ENCODE results near the gene ITPR2.
A peak's percentile ranks its signal among the peaks of the same experiment; 100 is the strongest.

The ITPR2 gene

DNA sequence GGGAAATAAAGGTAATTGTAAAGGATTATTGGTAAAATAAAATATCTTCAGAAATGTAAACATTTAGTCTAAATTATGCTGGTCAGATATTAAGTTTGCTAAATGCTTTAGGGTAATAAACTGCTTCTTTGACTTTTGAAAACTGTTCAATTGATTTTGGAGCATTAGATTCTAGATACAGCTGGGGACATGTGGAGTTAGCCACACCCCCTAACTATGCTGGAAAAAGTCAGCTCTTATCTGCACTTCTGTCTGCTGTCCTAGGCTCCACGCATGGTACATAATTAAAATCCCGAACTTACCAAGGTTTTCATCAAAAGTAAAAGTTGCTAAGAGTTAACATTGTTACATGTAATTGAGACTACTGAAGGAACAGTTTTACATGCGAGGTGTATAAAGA, 78.8 kb downstream of the ITPR2 start:
- DNase-seq (ENCODE audit: low spot score): no peak

DNA sequence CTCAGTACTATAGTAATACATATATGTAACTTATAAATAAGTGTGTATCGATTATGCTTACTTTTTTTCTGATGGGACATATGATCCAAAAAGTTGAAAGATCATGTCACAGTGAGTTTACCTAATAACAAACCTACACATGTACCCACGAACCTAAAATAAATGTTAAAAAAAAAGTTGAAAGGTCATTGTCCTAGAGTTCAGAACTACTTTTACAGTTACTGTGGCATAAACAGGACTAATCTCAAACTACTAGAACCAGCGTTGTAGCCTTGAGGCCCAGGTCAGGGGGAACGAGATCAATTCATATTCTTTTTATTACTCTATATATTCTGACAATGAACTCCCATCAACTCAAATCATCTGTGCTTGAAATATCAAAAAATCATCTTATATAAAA, 81.8 kb downstream of the ITPR2 start:
- no peak for DNase-seq (ENCODE audit: low spot score)

DNA sequence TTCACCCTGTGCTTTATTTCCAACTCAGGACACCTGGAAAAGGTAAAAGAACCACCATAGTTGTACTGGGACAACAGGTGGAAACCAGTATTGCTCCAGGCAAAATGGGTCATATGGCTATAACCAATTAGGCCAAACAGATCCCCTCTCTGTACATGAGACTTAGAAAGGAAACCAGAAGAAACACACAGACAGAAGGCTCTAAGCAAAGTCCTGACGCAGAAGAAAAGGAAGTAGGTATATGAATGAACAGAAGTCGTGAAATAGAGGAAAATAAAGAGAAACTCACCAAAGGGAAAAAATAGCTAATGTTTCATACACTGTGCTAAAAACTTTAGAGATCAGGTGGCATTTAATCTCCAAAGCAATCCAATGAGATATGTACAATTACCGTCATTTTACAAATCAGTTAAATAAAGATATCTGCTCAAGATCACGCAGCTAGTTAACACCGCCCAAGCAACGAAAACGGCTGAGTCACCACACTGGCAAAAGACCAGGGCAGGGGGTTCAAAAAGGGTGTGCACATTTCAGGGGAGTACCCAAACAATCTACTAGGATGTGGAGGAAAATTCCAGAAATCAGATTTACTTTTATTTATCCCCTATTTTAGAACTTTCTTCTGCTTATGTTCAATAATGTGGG, 82.3 kb downstream of the ITPR2 start:
- no peak for DNase-seq (ENCODE audit: low spot score)

DNA sequence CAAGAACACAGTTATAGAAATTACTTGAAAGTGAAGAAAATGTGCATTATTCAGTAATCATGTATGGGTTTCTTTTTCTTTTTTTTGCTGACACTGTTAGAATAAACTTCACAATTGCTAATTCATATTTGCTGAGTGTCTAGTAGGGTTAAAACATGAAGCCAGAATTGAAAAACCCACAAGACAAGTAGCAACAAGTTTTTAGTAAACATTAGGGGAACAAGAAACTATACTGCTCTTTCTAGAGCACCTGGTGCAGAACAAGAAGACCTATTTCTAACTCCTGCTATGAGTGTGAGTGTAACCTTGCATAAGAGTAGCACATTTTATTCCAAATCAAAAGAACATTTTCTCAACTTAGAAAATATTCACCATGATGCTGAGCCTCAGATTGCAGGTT, 83.2 kb downstream of the ITPR2 start:
- DNase-seq (ENCODE audit: low spot score): no peak

DNA sequence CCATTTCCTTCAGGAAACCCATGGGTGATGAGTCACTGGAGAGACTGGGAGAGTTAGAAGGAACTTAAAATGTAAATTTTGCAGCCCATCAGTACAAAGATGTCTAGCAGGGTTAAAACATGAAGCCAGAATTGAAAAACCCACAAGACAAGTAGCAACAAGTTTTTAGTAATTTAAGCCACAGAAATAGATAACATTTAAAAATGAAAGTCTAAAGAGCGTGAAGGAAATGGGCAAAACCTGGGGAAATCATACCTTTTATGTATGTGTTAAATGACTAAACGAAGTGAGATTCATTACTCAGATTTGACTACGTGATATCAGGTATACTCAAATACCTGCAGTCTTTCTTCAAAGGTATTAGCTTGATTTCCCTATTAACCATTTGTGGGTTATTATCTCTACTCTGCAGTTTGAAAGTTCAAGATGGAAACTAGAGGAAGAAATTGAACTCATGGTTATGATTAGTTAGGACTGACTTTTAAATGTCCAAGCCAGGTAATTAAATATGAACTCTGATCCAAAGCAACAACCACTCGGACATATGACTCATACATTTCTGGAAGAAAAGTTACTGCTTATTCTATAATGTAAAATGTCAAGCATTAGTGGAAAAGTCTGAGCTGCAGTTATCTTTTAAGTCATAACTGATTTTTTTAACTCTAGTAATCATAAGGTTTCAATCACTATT, 84.1 kb downstream of the ITPR2 start:
- peak; percentile 11 for DNase-seq (ENCODE audit: low spot score)

DNA sequence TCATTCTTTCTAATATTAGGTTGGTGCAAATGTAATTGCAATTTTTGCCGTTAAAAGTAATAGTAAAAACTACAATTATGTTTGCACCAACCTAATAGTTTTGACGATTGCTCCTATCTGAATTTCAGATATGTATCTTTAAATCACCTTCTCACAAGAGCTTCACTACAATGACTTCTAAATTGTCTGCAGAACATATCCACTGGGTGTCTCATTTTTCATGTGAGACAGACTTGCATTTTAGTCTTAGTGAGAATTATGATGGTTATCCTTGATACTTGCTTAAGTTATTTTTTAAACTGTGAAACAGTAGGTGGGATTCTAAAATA, 84.6 kb downstream of the ITPR2 start:
- DNase-seq (ENCODE audit: low spot score): peak; percentile 23

DNA sequence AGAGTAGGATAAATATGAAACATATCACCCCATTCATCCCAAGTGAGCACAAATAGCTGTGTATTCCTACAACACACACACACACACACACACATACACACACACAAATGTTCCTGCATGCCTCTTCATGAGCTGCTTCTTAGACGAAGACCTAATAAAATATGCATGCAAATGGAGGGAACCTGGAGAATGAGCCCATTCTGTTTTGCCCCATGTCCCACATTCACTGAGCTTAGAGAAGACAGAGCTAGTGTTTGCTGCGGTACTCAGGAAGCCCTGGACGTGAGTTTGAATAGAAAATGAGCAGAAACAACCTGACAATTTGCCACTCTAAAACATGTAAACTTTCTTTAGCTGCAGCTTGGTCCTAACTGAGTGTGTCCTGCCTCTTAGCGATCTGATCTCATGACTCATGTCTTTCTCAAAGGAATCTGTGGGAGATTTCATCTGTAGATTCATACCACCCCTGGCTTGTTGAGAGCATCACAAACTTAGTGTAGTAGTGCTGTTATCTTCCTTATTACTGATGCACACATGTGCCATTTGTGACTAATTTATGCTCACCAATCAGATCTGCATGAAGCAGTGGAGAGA, 86.8 kb downstream of the ITPR2 start:
- DNase-seq (ENCODE audit: low spot score): peak; percentile 80

DNA sequence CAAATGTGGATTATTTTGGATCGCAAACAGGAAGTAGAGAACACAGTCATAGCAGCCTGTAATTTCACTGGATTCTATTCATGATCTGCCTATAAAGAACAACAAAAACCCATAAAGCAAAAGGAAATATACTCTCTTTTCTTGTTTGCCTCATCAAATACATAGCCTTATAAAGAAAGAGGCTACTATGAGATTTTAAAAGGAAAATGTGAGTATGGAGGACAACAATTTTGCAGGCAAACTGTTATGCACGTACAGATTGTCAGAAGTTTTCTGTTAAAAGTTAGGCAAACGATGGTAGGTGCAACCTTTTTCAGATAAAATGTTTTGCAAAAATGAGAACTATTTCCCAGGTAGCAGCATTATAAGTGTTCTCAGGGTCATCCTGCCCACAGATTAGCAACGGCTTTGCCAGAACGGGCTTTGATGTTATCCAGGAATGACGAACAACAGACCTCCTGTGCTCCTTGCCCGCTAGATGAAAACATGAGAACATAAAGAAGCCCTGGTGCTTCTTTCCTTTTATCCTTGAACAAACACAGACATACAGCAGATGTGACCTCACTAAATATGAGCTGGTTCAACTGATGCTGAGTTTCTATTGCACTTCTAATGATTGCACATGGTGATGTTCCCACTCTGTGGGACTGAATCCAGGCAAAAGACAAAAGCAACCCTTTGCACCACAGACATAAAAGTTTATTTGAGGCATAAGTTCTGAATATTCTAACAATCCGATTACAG, 88.1 kb downstream of the ITPR2 start:
- DNase-seq (ENCODE audit: low spot score): no peak

DNA sequence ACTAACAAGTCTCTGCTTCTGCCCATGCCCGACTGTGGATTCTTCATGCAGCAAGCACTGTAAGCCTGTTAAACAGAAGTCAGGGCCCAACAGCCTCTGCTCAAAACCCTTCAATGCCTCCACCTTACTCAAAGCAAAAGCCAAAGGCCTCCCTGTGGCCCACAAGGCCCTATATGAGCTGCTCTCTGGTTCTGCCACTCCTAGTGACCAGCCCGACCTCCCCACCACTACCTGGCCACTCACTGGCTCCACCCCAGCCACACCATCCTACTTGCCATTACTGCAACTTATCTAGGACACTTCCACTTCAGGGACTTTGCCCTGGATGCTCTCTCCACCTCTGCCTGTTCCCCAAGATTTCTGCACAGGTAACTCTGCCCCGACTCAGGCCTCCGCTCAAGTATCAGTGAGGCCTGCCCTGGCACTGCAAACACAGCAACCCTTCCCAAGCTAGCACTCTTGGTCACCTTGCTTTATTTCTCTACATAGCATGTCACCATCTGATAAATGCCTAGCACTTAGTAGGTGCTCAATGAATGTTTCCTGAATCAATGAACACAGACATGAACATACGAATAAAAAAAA, 88.9 kb downstream of the ITPR2 start:
- DNase-seq (ENCODE audit: low spot score): no peak

DNA sequence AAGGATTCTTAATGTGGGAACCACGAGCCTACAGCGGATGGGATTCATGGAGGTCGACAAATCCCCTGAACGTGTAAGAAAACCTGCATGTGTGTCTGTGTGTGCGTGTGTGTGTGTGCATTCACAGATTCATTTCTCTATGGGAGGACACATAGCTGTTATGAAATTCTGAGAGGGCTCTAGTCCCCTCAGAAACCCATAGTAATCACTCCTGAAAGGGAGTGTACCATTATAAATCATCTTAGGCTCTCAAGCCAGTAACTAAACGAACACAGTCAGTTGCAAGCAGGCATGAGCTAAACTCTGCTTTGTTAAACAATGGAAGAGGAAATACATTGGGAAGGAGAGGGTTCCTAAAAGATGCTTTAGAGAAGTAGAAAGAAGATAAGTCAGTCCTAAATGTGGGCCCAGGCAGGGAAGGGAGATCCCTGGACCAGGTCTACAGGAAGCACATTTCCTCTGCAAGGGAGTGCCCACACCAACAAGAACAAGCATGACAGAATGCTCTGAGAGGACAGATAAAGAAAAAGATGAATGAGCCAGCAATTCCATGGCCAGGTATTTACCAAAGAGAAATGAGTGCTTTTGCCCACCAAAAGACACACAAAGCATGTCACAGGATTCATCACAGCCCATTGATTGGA, 91.3 kb downstream of the ITPR2 start:
- DNase-seq (ENCODE audit: low spot score): no peak

DNA sequence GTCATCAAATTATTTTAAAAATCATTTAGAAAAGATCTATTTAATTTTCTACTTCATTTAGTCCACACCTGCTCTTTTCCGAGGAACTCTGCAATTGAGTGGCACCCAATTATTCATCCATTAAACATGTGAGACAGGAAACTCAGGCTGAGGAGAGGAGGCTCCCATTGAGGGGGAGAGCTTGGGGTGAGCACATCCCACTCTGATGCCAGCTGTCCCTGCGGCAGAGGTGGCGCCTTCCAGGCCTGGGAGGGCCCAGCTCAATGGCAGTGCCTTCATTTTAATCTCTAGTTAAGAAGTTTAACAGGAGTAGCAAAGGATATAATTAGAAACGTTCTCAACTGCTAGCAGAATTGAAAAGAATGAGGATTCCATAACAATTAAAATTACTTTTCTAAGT, 92.0 kb downstream of the ITPR2 start:
- no peak for DNase-seq (ENCODE audit: low spot score)

DNA sequence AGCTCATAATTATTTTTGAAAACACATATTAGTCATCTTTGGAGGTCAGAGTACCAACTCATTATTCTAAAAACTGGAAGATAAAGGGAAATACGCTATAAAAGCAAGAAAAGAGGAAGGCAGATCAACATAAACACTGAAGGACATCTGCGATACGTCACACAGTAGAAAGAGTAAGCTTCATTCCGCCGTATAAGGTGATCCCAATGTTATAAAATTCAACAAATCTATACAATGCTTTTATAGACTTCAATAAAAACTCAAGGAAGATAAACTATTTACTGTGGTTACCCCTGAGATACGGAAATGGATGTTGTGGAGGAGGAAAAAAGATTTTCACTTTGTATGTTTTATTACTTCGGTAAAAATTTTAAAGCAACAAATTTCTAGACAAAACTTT, 92.6 kb downstream of the ITPR2 start:
- no peak for DNase-seq (ENCODE audit: low spot score)

DNA sequence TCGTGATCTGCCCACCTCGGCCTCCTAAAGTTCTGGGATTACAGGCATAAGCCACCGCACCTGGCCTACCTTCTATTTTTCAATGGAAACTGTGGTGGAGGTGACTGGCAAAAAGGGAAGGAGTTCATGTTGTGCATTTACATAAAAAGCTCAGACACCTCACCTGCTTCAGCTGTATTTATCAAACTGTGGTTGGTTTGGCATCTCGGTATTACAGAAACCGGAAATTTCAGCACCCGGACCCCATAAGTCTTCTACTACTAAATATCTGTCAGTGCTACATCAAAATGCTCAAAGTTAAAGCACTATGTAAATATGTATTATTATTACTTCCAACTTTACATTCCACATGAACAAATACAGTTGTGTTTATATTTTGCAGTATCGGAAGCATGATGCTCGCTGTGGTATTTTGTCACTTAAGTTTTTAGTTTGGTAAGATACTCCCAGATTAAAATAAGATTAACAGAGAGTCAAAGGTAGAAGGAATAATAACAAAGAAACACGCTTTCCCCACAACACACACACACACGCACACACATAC, 95.4 kb downstream of the ITPR2 start:
- DNase-seq (ENCODE audit: low spot score): no peak

DNA sequence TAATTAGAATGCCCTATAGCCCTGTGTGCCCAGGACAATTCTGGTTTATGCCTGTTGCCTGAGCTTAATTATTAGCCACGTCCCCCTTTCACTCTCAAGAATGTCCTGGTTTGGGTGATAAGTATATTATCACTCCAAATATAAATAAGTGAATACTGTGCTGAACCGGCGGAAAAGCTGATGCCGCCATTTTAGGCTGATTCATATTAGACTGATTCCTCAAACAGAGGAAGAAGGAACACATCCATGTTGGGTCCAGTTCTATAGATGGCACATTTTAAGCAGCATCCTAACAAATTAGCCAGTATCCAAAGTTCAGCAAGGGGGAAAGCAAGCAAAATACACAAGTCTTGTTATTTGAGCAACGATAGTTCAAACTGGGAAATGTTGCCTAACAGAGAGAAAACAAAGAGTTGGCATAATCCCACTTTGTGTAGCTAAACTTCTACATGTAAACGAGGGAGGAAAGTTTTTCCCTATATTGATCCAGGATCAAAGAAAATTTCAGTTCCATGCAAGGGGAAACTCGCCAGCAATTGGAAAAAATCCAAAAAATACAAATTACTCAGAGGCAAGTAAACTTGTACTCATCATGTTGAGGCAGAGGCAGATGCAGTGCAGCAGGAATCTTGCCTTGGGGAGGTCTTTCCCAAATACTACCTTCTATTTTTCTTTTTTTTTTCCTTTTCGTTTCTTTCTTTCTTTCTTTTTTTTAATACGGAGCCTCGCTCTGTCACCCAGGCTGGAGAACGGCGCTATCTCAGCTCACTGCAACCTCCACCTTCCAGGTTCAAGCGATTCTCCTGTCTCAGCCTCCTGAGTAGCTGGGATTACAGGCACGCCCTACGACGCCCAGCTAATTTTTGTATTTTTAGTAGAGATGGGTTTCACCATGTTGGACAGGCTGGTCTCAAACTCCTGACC, 96.2 kb downstream of the ITPR2 start:
- DNase-seq (ENCODE audit: low spot score): no peak

DNA sequence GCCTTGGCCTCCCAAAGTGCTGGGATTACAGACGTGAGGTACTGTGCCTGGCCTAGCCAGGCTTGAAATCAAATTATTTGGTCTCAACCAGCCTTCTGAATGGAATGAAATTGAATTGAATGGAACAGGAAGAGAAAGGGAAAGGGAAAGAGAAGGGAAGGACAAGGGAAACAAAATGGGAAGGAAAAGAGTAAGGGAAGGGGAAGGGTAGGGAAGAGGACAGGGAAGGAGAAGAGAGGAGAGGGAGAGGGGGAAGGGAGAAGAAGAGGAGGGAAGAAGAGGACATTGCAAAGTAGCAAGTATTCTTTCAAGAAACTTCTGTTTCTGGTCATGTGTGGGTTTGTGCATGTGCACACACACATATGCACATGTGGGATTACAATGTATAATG, 97.8 kb downstream of the ITPR2 start:
- no peak for DNase-seq (ENCODE audit: low spot score)

DNA sequence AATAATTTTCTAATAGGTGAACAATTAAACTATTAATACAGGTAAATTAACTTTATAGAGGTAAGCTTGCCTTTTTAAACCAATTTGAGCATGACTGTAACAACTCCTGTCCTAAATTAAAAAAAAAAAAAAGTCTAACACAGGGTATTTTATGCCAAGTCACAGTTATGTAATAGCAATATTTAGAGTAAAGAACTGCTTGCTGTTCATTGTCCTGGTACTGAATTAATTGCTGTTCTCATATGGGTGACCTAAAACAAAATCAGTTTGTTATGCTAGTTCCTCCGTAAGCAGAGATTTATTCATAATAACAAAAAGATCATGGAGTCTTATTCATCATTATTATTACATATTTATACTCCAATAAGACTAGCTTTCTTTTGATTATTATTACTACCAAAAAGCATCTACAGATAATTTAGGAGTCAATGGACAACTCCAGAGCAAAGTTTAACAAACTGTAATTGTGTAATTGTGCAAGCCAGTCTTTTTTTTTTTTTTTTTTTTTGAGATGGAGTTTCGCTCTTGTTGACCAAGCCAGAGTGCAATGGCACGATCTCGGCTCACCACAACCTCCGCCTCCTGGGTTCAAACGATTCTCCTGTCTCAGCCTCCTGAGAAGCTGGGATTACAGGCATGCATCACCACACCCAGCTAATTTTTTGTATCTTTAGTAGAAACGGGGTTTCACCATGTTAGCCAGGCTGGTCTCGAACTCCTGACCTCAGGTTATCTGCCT, 98.3 kb downstream of the ITPR2 start:
- no peak for DNase-seq (ENCODE audit: low spot score)

DNA sequence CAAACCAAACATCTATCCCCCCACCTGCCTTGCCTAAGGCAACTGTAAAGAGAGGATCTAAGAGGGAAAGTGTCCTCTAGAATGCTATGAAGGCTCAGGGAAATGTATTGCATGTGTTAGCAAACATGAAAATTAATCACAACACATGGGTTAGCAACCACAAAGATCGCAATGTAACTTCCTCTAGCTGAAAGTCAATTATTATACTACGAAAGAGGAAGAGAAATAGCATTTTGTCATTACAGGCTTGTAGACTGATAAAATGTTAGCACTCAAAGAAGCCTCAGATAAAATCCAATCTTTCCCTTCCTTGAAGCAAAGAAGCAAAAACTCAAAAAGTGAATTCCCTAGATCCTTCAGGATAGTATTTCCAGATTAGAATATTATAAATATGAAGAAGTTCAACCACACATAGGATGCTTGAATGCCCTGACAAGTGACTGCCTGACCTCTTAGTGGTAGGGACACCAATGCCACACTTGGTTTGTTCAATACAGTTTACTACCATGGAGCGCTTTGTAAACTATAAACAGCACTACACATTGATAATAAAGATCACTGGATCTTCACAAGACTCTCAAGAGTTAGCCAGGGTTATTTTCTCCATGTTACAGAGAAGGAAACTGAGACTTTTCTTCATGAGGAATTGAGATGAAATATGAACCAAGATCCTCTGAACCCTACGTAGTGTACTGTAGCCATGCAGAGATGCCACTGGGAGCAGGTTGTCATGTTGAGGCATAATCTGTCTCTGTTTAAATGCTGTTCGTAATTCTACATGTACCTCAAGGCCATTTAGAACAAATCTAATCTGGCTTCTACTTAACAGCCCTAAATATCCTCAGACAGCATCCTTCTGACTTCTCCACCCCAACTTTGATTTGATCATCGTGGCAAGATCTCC, 100.7 kb downstream of the ITPR2 start:
- no peak for DNase-seq (ENCODE audit: low spot score)

DNA sequence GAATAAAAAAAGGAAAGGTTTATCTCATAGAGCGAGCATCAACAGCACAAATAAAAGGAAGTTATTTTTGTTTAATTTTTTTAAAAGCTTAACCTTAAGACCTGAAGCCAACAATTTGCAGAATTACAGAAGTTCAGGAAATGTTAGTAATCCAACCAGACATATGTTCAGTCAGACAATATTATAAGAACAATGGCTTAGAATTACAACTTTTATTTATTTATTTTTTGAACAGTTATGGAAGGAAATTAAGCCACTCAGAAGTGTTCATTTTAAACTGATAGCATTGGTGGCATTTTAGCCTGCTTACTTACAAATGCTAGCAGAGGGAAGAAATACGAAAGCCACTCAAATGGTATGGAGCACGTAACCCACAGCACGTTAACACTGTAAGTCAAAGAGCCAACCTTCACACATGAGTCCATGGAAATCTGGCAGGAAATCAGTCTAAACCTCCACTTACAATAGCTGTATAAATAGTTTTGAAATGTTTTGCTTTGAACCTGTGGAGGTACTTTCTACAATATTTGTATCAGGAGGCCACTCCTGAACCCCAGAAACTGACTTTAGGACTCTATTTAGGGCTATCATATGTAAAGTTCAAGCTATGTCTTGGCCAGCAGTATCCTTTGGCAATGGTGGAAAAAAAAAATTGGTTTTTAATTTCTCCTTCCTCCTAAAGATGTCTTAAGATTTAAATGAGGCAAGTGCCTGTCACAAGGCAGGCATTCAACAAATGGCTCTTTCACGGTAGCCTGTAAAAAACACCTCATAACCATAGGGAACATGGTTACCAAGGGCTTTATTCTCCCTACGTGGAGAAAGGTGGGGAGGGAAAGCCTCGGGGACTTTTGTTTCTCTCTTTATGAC, 102.3 kb downstream of the ITPR2 start:
- no peak for DNase-seq (ENCODE audit: low spot score)

All from GM03348 (cell line).